Body of pancreas (tissue), 4 donors: ENCODE data around the gene PKD1L1.

Experiments used
- CTCF ChIP-seq, 7 experiments: fragments of 450-650 bp in 4 of 7; fragments of 200-600 bp in 3 of 7; sonication (generic) in 3 of 7; IDR thresholded peaks; one replicate each; pipeline ENCODE4 v1.5.1; 2016 to 2019; ENCODE audit warnings: antibody characterized with exemption in 7 of 7
- POLR2A ChIP-seq, 3 donors: fragments of 450-650 bp; IDR thresholded peaks; one replicate each; pipeline ENCODE4 v1.6.1; 2016; ENCODE audit warnings: antibody characterized with exemption in 3 of 3, mild to moderate bottlenecking in 2 of 3

GRCh38 chr7:47954231-47954911 is 6.1 kb upstream of the PKD1L1 start:
- no peak for TF ChIP-seq POLR2A (IDR thresholded peaks at IDR 0.05)
- no peak for TF ChIP-seq CTCF (IDR thresholded peaks at IDR 0.05)
